Thyroid gland (tissue), 4 donors: Measurements from ENCODE around the gene C1orf35.

Experiments used
- CTCF ChIP-seq, 6 experiments: fragments of 200-600 bp in 3 of 6; fragments of 450-650 bp in 3 of 6; sonication (generic) in 3 of 6; IDR thresholded peaks; one replicate each; pipeline ENCODE4 v1.5.1; 2016 to 2019; ENCODE audit warnings: antibody characterized with exemption in 6 of 6, mild to moderate bottlenecking in 2 of 6, inconsistent platforms in 1 of 6, moderate library complexity in 1 of 6
- POLR2A ChIP-seq, 2 donors: fragments of 450-650 bp; IDR thresholded peaks; one replicate each; pipeline ENCODE4 v1.6.1; 2017; ENCODE audit warnings: antibody characterized with exemption in 2 of 2, mild to moderate bottlenecking in 2 of 2, moderate library complexity in 1 of 2

- TF ChIP-seq POLR2A (IDR thresholded peaks at IDR 0.05) (no peak), CTCF (IDR thresholded peaks at IDR 0.05) (no peak)
Observed at GRCh38 chr1:228070173-228070572, 33.0 kb downstream of the C1orf35 start.
